SJCRH30 (cell line): Measurements from ENCODE around the gene ATL3. TPM values are rescaled to one million over a fixed set of nuclear protein-coding genes. Genes with fewer than 3 reads are reported as not detected.
"Not testable (repeated sequence)": the region's sequence is repeated elsewhere in the genome, so short reads cannot be mapped to it uniquely, and the experiment has no call there.

Experiments
- DNase-seq, 2 experiments: peaks; one replicate each; pipeline ENCODE4 v3.0.0-alpha.2; 2015 to 2020
- H3K27ac ChIP-seq: fragments of 250-450 bp; sonication (Bioruptor Pico); 2 replicates; pipeline ENCODE4 v1.5.1; 2020; ENCODE audit warnings: mild to moderate bottlenecking, moderate library complexity
- H3K27me3 ChIP-seq: fragments of 250-450 bp; sonication (Bioruptor Pico); 2 replicates; pipeline ENCODE4 v1.5.1; 2020; ENCODE audit warnings: mild to moderate bottlenecking, moderate library complexity
- H3K36me3 ChIP-seq: fragments of 250-450 bp; sonication (Bioruptor Pico); 2 replicates; pipeline ENCODE4 v1.5.1; 2020; ENCODE audit warnings: mild to moderate bottlenecking, moderate library complexity
- H3K4me1 ChIP-seq: fragments of 250-450 bp; sonication (Bioruptor Pico); 2 replicates; pipeline ENCODE4 v1.5.1; 2020; ENCODE audit warnings: mild to moderate bottlenecking, moderate library complexity
- H3K4me3 ChIP-seq: fragments of 250-450 bp; sonication (Bioruptor Pico); 2 replicates; pipeline ENCODE4 v1.5.1; 2020; ENCODE audit warnings: mild to moderate bottlenecking, moderate library complexity
- H3K9me3 ChIP-seq: fragments of 250-450 bp; sonication (Bioruptor Pico); replicated peaks from 2 replicates; pipeline ENCODE4 v1.5.1; 2020; ENCODE audit warnings: mild to moderate bottlenecking, moderate library complexity
- total RNA-seq: library from RNA; depleted of rRNA; stranded (reverse); fragments of >200 nt; shearing (Covaris generic); gene quantifications from 2 replicates; pipeline ENCODE4 v1.2.3, GENCODE V29; 2014; rRNA removed

ATL3 gene
- total RNA-seq, 1 experiment from 2014 or later: 25.1 TPM

DNA sequence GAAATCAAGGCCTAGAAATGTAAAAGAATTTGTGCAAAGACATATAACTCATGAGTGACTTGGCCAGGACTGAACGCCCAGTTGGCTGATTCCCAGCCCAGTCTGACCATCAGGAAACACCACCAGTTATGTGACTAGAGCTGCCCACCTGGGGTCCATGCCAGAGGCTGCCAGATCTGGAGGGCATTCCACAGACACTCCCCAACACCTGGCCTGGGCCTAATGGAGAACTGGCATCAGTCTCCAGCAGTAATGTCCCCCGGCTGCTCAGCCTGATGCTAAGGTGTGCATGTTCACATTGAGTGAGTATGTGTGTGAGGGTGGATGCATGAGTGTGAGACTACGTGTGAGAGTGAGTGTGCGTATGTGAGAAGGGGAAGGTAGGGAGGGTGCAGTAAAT is 72.6 kb downstream of the ATL3 start:
- Histone ChIP-seq H3K36me3 (no peaks in the 10 kb centered on the region), H3K9me3 (no peaks in the 10 kb centered on the region), H3K27me3 (no peaks in the 10 kb centered on the region), H3K27ac (no peak overlapping the region), H3K4me1 (no peaks in the 10 kb centered on the region), H3K4me3 (no peak overlapping the region)
- DNase-seq: no peak

- no peaks in the 10 kb centered on the region for H3K27me3 ChIP-seq
- H3K4me3 ChIP-seq: no peak overlapping the region
- H3K4me1 ChIP-seq: no peaks in the 10 kb centered on the region
- H3K36me3 ChIP-seq: no peaks in the 10 kb centered on the region
- no peak overlapping the region for H3K27ac ChIP-seq
- H3K9me3 ChIP-seq: no peaks in the 10 kb centered on the region
- no peak for DNase-seq
Observed at GRCh38 chr11:63595296-63595695, 75.9 kb downstream of the ATL3 start.

DNA sequence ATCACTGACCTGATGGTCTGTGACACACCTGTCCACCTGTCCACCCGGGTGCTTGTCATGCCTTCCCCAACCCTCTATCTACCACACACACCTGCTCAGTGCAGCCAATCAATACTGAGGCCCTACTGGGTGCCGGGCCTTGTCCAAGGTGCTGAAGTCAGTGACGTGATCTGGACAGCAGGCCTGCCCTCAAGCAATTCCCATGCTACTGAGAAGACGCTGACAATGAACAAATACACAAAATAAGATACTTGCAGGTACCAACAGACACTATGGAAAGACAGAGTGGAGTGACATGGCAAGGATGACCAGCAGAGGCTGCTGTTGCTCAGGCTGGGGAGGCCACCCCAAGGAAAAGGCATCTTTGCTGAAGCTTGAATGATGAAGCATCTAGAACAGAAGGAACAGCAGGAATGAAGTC is 78.2 kb downstream of the ATL3 start:
- no peak overlapping the region for H3K27ac ChIP-seq
- no peak overlapping the region for H3K4me3 ChIP-seq
- DNase-seq: no peak
- H3K4me1 ChIP-seq: no peaks in the 10 kb centered on the region
- H3K9me3 ChIP-seq: no peaks in the 10 kb centered on the region
- H3K27me3 ChIP-seq: no peaks in the 10 kb centered on the region
- H3K36me3 ChIP-seq: no peaks in the 10 kb centered on the region

DNA sequence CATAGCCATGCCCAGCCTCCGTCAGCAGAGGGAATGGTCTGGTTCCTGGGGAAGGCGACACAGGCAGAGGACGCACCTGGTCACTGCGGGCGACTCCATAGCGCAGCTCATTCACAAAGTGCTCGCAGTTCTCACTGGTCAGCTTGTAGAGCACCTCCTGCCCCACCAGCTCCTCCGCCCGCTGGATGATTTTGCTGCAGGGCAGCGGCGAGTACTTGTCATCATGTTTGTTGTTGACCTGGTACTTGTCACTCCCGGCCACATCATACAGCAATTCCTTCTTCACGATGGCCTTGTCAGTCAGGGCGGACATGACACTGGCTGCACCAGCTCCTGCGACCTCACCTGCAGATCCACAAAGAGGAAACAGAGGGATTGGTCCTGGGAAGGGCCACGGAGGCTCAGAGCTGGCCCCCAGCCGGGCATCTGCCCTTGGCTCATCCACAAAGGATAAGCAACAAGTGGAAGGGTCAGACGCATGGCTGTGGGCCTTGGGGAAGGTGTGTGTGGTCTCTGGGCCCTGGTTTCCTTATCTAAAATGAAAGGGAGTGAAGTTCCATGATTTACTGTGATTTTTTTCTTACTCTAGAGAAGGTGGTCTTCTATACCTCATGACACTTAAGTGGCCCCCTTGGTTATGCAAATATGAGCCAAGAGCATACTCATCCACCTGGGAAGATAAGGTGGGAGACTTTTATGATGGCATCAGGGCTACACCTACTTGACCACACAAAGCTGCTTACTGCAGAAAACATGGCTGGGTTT is 81.0 kb downstream of the ATL3 start:
- no peaks in the 10 kb centered on the region for H3K36me3 ChIP-seq
- no peak overlapping the region for H3K27ac ChIP-seq
- no peaks in the 10 kb centered on the region for H3K9me3 ChIP-seq
- H3K27me3 ChIP-seq: no peaks in the 10 kb centered on the region
- H3K4me3 ChIP-seq: no peak overlapping the region
- no peaks in the 10 kb centered on the region for H3K4me1 ChIP-seq
- DNase-seq: no peak

DNA sequence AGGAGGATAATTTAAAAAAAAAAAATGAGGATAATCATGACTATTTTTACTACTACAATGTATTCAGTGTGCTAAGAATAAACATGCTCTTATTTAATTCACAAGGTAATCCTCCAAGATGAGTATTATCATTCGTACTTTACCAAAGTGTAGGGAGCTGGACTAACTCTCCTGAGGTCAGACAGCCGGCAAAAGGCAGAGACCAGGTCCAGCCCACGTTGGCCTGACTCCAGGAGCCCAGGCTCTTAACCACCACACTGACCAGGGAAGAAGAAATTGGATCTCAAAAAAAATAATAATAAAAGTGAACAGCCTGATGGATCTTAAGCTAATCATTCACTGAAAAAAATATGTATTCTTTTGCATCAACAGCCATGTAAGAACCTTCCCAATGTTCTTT is 82.2 kb downstream of the ATL3 start:
- Histone ChIP-seq H3K27me3 (no peaks in the 10 kb centered on the region), H3K36me3 (no peaks in the 10 kb centered on the region), H3K27ac (no peak overlapping the region), H3K4me3 (no peak overlapping the region), H3K9me3 (no peaks in the 10 kb centered on the region), H3K4me1 (no peaks in the 10 kb centered on the region)
- DNase-seq: no peak

- H3K27me3 ChIP-seq: no peaks in the 10 kb centered on the region
- H3K27ac ChIP-seq: no peak overlapping the region
- no peak for DNase-seq
- no peaks in the 10 kb centered on the region for H3K36me3 ChIP-seq
- no peak overlapping the region for H3K4me3 ChIP-seq
- H3K4me1 ChIP-seq: no peaks in the 10 kb centered on the region
- no peaks in the 10 kb centered on the region for H3K9me3 ChIP-seq
Observed at GRCh38 chr11:63586451-63587166, 84.6 kb downstream of the ATL3 start.

DNA sequence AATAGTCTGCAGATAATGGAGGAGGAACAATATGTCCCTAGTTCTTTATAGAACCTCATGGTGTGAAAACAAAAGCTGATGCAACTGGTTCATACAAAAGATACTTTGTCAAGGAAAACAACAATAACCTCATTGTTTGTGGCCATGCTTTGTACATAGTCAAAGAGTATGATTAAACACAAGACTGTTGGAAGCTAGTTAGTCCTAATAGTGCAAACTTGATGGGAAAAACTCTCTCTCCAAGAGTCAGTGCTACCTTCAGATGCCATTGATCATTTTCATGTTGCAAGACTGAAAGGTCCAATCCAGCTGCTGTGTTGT is 87.9 kb downstream of the ATL3 start:
- no peaks in the 10 kb centered on the region for H3K27me3 ChIP-seq
- no peak overlapping the region for H3K27ac ChIP-seq
- no peak for DNase-seq
- 0 out of 2 replicates have a peak, but pooled peaks cover 3% of the 10 kb centered on the region for H3K9me3 ChIP-seq
- no peaks in the 10 kb centered on the region for H3K4me1 ChIP-seq
- no peaks in the 10 kb centered on the region for H3K36me3 ChIP-seq
- no peak overlapping the region for H3K4me3 ChIP-seq

GRCh38 chr11:63581224-63581623 is 90.0 kb downstream of the ATL3 start:
- not testable (repeated sequence) for H3K9me3 ChIP-seq, H3K27ac ChIP-seq, H3K4me3 ChIP-seq, DNase-seq, H3K36me3 ChIP-seq, H3K27me3 ChIP-seq, H3K4me1 ChIP-seq

GRCh38 chr11:63578882-63579281 is 92.3 kb downstream of the ATL3 start:
- H3K4me3 ChIP-seq, H3K36me3 ChIP-seq, H3K4me1 ChIP-seq, H3K27ac ChIP-seq, H3K9me3 ChIP-seq, H3K27me3 ChIP-seq, DNase-seq: not testable (repeated sequence)

GRCh38 chr11:63574856-63575602 is 96.1 kb downstream of the ATL3 start:
- H3K9me3 ChIP-seq: 0 out of 2 replicates have a peak, but pooled peaks cover 3% of the 10 kb centered on the region
- peak overlapping the region; percentile 31 for H3K4me3 ChIP-seq
- no peaks in the 10 kb centered on the region for H3K27me3 ChIP-seq
- no peak for DNase-seq
- H3K27ac ChIP-seq: peak overlapping the region; percentile 27; the same call in 1 of the 2 replicates
- no peaks in the 10 kb centered on the region for H3K36me3 ChIP-seq
- H3K4me1 ChIP-seq: peaks cover 6% of the 10 kb centered on the region

Other genes starting within 250 kb of the ATL3 start
- gene PLAAT5, start 180.2 kb downstream of the ATL3 start, total RNA-seq: 0.06 TPM in 1 of 2 replicates, not detected in the other
- 0.14 TPM in 1 of 2 replicates, not detected in the other for gene LGALS12, start 165.3 kb downstream of the ATL3 start, total RNA-seq
- gene PLAAT4, start 134.6 kb downstream of the ATL3 start, total RNA-seq: 0.18 and 0.38 TPM in 2 replicates
- not detected in 2 replicates for gene PLAAT2, start 108.0 kb downstream of the ATL3 start, total RNA-seq
- gene PLAAT3, start 56.9 kb downstream of the ATL3 start, total RNA-seq: 7.7 and 10.0 TPM in 2 replicates
- 63.8 and 70.2 TPM in 2 replicates for gene RTN3, start 10.1 kb upstream of the ATL3 start, total RNA-seq
- gene ZFTA, start 97.4 kb upstream of the ATL3 start, total RNA-seq: 20.3 and 21.7 TPM in 2 replicates
- gene SPINDOC, start 142.1 kb upstream of the ATL3 start, total RNA-seq: 61.6 and 63.7 TPM in 2 replicates
- 20.7 and 23.4 TPM in 2 replicates for gene MARK2, start 167.7 kb upstream of the ATL3 start, total RNA-seq
- gene RCOR2, start 245.8 kb upstream of the ATL3 start, total RNA-seq: 17.2 and 17.9 TPM in 2 replicates